DND-41 (cell line): Measurements from ENCODE around the gene DDX31.

Experiments used
- ATAC-seq: fragments of 200-7000 bp; cut with Tn5 transposase; 3 replicates; pipeline ENCODE4 v1.9.1; 2021; ENCODE audit warnings: low read depth; ENCODE audit not compliant: insufficient read depth
- DNase-seq: peaks from one replicate; pipeline ENCODE4 v3.0.0-alpha.2; 2020
- H2AFZ ChIP-seq: 2 replicates; pipeline ENCODE4 v1.6.0; 2012; ENCODE audit warnings: low read depth, low read length
- H3K27ac ChIP-seq: 2 replicates; pipeline ENCODE4 v1.5.1; 2012; ENCODE audit warnings: low read length, inconsistent platforms
- H3K27me3 ChIP-seq: fragments of 200-600 bp; sonication (generic); 2 replicates; pipeline ENCODE4 v1.6.0; 2012; ENCODE audit warnings: low read length, mild to moderate bottlenecking, inconsistent platforms; ENCODE audit not compliant: insufficient read depth, poor library complexity
- H3K36me3 ChIP-seq: 2 replicates; pipeline ENCODE4 v1.5.1; 2012; ENCODE audit warnings: low read length, inconsistent platforms; ENCODE audit not compliant: insufficient read depth
- H3K4me1 ChIP-seq: 2 replicates; pipeline ENCODE4 v1.5.1; 2012; ENCODE audit warnings: mild to moderate bottlenecking, low read length; ENCODE audit not compliant: insufficient read depth
- H3K4me2 ChIP-seq: 2 replicates; pipeline ENCODE4 v1.6.0; 2012; ENCODE audit warnings: mild to moderate bottlenecking, moderate library complexity, low read length, inconsistent platforms; ENCODE audit not compliant: insufficient read depth
- H3K4me3 ChIP-seq, 2 experiments: fragments of 200-600 bp in 1 of 2; shearing (Covaris generic) in 1 of 2; 2 replicates each; pipeline ENCODE4 v1.5.1; 2012 to 2016; ENCODE audit warnings: inconsistent platforms in 2 of 2, low read length in 2 of 2, mild to moderate bottlenecking in 2 of 2, low read depth in 1 of 2, moderate library complexity in 1 of 2
- H3K79me2 ChIP-seq: 2 replicates; pipeline ENCODE4 v1.6.0; 2012; ENCODE audit warnings: low read length, inconsistent platforms; ENCODE audit not compliant: insufficient read depth
- H3K9ac ChIP-seq: 2 replicates; pipeline ENCODE4 v1.6.0; 2012; ENCODE audit warnings: low read depth, mild to moderate bottlenecking, inconsistent platforms, low read length, moderate library complexity
- H3K9me3 ChIP-seq: 2 replicates; pipeline ENCODE4 v1.5.1; 2012; ENCODE audit warnings: low read length, moderate library complexity, mild to moderate bottlenecking, inconsistent platforms; ENCODE audit not compliant: insufficient read depth, severe bottlenecking
- H4K20me1 ChIP-seq: 2 replicates; pipeline ENCODE4 v1.6.0; 2012; ENCODE audit warnings: low read length; ENCODE audit not compliant: insufficient read depth
- CTCF ChIP-seq: IDR thresholded peaks from 2 replicates; pipeline ENCODE4 v1.5.1; 2012; ENCODE audit warnings: borderline replicate concordance, low read length, moderate library complexity, mild to moderate bottlenecking; ENCODE audit not compliant: poor library complexity, severe bottlenecking; ENCODE audit errors: extremely low read depth
- EZH2 ChIP-seq: IDR thresholded peaks from 3 replicates; pipeline ENCODE4 v1.6.1; 2012; ENCODE audit warnings: borderline replicate concordance, low read depth, mild to moderate bottlenecking, moderate library complexity, low read length, inconsistent platforms; ENCODE audit not compliant: severe bottlenecking

DDX31 gene

GRCh38 chr9:132690696-132691095 lies 20.9 kb upstream of the DDX31 start:
- TF ChIP-seq EZH2 (no peak), CTCF (no peak)
- Histone ChIP-seq H2AFZ (no peak overlapping the region), H3K4me2 (no peak overlapping the region), H3K36me3 (peaks cover 59% of the 10 kb centered on the region), H3K9ac (no peak overlapping the region), H3K9me3 (no peaks in the 10 kb centered on the region), H3K27me3 (no peaks in the 10 kb centered on the region), H3K4me1 (no peaks in the 10 kb centered on the region), H3K79me2 (no peaks in the 10 kb centered on the region; the same call in 1 of the 2 replicates), H4K20me1 (no peaks in the 10 kb centered on the region), H3K4me3 (no peak overlapping the region), H3K27ac (no peak overlapping the region)
- DNase-seq (no peak), ATAC-seq (no peak)

GRCh38 chr9:132683873-132684272 lies 14.1 kb upstream of the DDX31 start:
- ATAC-seq (no peak), DNase-seq (no peak)
- Histone ChIP-seq H3K36me3 (peaks cover 82% of the 10 kb centered on the region), H3K27me3 (no peaks in the 10 kb centered on the region), H3K27ac (no peak overlapping the region), H3K4me1 (no peaks in the 10 kb centered on the region), H3K9ac (no peak overlapping the region), H3K4me2 (no peak overlapping the region), H3K9me3 (no peaks in the 10 kb centered on the region), H2AFZ (no peak overlapping the region), H3K4me3 (no peak overlapping the region), H3K79me2 (peaks cover 34% of the 10 kb centered on the region), H4K20me1 (peaks cover 15% of the 10 kb centered on the region; the same call in 1 of the 2 replicates)
- TF ChIP-seq EZH2 = no peak

GRCh38 chr9:132681561-132681960 lies 11.8 kb upstream of the DDX31 start:
- ATAC-seq (no peak), DNase-seq (no peak)
- Histone ChIP-seq H3K27ac (no peak overlapping the region), H3K79me2 (peaks cover 55% of the 10 kb centered on the region), H3K36me3 (peaks cover 73% of the 10 kb centered on the region), H3K9ac (no peak overlapping the region), H3K4me1 (no peaks in the 10 kb centered on the region), H4K20me1 (peaks cover 35% of the 10 kb centered on the region; the same call in 1 of the 2 replicates), H2AFZ (no peak overlapping the region), H3K27me3 (no peaks in the 10 kb centered on the region), H3K4me3 (no peak overlapping the region), H3K4me2 (no peak overlapping the region), H3K9me3 (no peaks in the 10 kb centered on the region)
- TF ChIP-seq CTCF = no peak
- no peak for TF ChIP-seq EZH2

- no peak for ATAC-seq
- Histone ChIP-seq H3K4me3 (no peak overlapping the region), H3K9me3 (no peaks in the 10 kb centered on the region), H3K27me3 (no peaks in the 10 kb centered on the region), H2AFZ (no peak overlapping the region), H3K79me2 (peaks cover 69% of the 10 kb centered on the region), H4K20me1 (peaks cover 44% of the 10 kb centered on the region; the same call in 1 of the 2 replicates), H3K9ac (no peak overlapping the region), H3K4me2 (no peak overlapping the region), H3K36me3 (peaks cover 59% of the 10 kb centered on the region), H3K27ac (no peak overlapping the region), H3K4me1 (no peaks in the 10 kb centered on the region; the same call in 1 of the 2 replicates)
- DNase-seq = no peak
- TF ChIP-seq CTCF = no peak
- no peak for TF ChIP-seq EZH2
Measured at GRCh38 chr9:132679946-132680625, 10.3 kb upstream of the DDX31 start.
